ENCODE measurements around the gene PRR29. TPM values are rescaled to one million over a fixed set of nuclear protein-coding genes. Genes with fewer than 3 reads are reported as not detected.
"Not testable (repeated sequence)": the region's sequence is repeated elsewhere in the genome, so short reads cannot be mapped to it uniquely, and the experiment has no call there.

The PRR29 gene
- total RNA-seq, 2 donors from 2014 or later, result not detected

DNA sequence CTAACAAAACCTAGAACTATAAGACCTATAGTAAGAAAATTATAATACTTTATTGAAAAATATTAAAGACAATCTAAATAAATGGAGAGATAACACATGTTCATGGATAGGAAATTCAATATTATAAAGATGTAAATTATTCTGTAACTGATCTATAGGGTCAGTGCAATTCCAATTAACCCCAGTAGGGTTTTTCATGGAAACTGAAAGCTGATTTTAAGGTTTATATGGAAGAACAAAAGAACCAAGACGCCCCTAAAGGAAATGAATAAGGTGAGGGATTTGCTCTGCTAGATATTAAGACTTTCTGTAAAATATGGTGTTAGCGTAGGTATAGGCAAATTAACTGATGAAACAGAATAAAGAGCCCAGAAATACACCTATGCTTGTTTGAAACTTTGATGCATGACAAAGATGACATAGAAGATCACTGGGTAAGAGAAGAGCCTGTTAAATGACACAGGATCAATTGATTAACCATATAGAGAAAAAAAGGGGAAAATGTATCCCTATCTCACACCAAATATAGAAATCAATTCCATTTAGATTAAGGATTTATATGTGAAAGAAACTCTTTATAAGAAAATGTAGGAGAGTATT, 19.3 kb downstream of the PRR29 start:
- no peaks in the 10 kb centered on the region for H3K27me3 ChIP-seq (replicated peaks; ENCODE audit: insufficient read depth)
- no peak for DNase-seq (ENCODE audit: low spot score)
- H3K4me3 ChIP-seq, result no peak overlapping the region
- no peaks in the 10 kb centered on the region for H3K4me1 ChIP-seq (ENCODE audit: control insufficient read depth in 1 of 2, low read depth in 2 of 2)
- no peaks in the 10 kb centered on the region for H3K36me3 ChIP-seq
- TF ChIP-seq CTCF (IDR thresholded peaks at IDR 0.05), result peak; percentile 17
- no peak for ATAC-seq (ENCODE audit: insufficient number of reproducible peaks, low FRiP score, low read depth)
- no peaks in the 10 kb centered on the region for H3K9me3 ChIP-seq
- H3K27ac ChIP-seq, result no peak overlapping the region

DNA sequence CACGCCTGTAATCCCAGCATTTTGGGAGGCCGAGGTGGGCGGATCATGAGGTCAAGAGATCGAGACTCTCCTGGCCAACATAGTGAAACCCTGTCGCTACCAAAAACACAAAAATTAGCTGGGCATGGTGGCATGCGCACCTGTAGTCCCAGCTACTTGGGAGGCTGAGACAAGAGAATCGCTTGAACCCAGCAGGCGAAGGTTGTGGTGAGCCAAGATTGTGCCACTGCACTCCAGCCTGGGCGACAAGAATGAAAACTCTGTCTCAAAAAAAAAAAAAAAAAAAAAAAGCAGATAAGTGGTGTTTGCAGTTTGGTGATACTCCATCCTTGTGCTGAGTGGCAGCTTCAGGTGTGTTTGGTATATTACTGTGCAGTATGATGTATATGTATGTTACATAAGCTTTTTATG, 21.4 kb downstream of the PRR29 start:
- H3K27ac ChIP-seq, result peak overlapping the region in 1 of 2 donors; percentile 37
- H3K4me1 ChIP-seq (ENCODE audit: control insufficient read depth in 1 of 2, low read depth in 2 of 2); H3K27me3 ChIP-seq (replicated peaks; ENCODE audit: insufficient read depth); DNase-seq (ENCODE audit: low spot score); ATAC-seq (ENCODE audit: insufficient number of reproducible peaks, low FRiP score, low read depth); H3K36me3 ChIP-seq; H3K9me3 ChIP-seq: not testable (repeated sequence)
- peak overlapping the region; percentile 68 for H3K4me3 ChIP-seq

DNA sequence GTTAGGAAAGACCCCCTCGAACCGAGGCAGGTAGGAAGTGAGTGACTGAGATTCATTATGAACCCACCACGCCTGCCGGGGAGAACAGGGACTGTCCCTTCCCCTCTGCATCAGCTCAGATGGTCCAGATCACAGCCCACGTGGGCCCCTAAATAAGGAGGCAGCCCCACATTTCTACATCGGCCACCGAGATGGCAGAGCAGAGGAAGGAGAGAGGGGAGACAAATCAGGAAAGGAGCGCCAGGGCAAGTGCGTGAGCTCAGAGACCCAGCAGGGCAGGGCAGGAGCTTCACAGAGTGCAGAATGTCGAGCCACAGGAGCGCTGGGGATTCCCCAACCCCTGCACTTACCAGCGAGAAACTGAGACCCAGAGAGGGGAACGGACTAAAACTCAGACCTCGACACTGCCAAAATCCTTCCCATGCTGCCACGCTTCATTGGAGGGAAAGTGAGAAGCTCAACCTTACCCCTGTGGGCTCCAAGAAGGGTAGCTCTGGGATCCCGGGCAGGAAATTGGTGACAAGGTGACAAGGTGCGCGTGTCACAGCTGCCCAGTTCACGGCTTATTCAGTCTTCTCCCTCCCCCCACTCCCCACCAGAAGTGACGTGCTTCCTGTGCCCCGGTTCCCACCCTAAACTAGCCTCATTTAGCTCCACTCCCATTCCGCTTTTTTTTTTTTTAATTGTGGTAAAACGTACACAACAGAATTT, 22.1 kb downstream of the PRR29 start, which contains the start of gene ICAM2:
Gene ICAM2, minus strand, starts transcription at position 578 of the 711 bp plus-strand sequence. CDS start 13,942 bp downstream, outside the sequence.
- no peaks in the 10 kb centered on the region for H3K27me3 ChIP-seq (replicated peaks; ENCODE audit: insufficient read depth)
- H3K9me3 ChIP-seq, result no peaks in the 10 kb centered on the region
- H3K36me3 ChIP-seq, result no peaks in the 10 kb centered on the region
- no peak for TF ChIP-seq CTCF (IDR thresholded peaks at IDR 0.05)
- H3K4me3 ChIP-seq, result peak within 1 kb of the TSS; percentile 68
- H3K4me1 ChIP-seq (ENCODE audit: control insufficient read depth in 1 of 2, low read depth in 2 of 2), result no peaks in the 10 kb centered on the region
- DNase-seq (ENCODE audit: low spot score) (peak; percentile 28), ATAC-seq (ENCODE audit: insufficient number of reproducible peaks, low FRiP score, low read depth) (no peak)
- H3K27ac ChIP-seq, result peak within 1 kb of the TSS in 1 of 2 donors; percentile 37

DNA sequence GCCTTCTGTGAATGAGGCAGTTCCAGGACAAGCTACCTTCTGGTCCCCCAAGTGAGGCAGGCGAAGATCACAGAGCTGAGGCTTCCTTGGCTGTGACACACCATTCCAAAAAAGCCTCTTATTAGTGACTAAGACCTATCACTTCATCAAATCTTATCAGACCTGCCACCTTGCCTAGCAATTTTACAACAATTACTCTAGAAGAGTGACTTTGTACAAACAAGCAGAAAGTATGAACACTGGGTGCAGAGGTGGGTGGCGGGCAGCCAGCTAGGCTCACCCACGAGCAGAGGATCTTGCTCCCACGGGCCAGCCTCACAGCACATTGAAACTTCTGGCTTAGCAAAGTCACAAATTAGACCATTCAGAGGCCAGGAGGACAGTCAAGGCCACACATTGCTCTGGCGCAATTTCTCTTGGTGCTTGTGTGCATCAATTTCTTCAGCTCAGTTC, 24.5 kb downstream of the PRR29 start:
- Histone ChIP-seq H3K9me3 (no peaks in the 10 kb centered on the region), H3K36me3 (no peaks in the 10 kb centered on the region), H3K4me1 (ENCODE audit: control insufficient read depth in 1 of 2, low read depth in 2 of 2) (peaks cover 0 to 5% of the 10 kb centered on the region in 2 donors), H3K4me3 (no peak overlapping the region), H3K27ac (no peak overlapping the region), H3K27me3 (replicated peaks; ENCODE audit: insufficient read depth) (no peaks in the 10 kb centered on the region)
- no peak for TF ChIP-seq CTCF (IDR thresholded peaks at IDR 0.05)
- ATAC-seq (ENCODE audit: insufficient number of reproducible peaks, low FRiP score, low read depth), result no peak
- no peak for DNase-seq (ENCODE audit: low spot score)

- ATAC-seq (ENCODE audit: insufficient number of reproducible peaks, low FRiP score, low read depth) (no peak), DNase-seq (ENCODE audit: low spot score) (no peak)
- no peak for TF ChIP-seq CTCF (IDR thresholded peaks at IDR 0.05)
- Histone ChIP-seq H3K4me3 (no peak overlapping the region), H3K27ac (no peak overlapping the region), H3K9me3 (no peaks in the 10 kb centered on the region), H3K36me3 (no peaks in the 10 kb centered on the region), H3K4me1 (ENCODE audit: control insufficient read depth in 1 of 2, low read depth in 2 of 2) (peaks cover 0 to 5% of the 10 kb centered on the region in 2 donors), H3K27me3 (replicated peaks; ENCODE audit: insufficient read depth) (no peaks in the 10 kb centered on the region)
Observed at GRCh38 chr17:64024215-64024654, 26.1 kb downstream of the PRR29 start.

Data from thoracic aorta (tissue), 2 donors.